OCI-LY1 (cell line): ENCODE measurements around the gene PIP4K2A.

Experiments
- EZH2 ChIP-seq: fragments of 200-600 bp; sonication (generic), shearing (Covaris generic); IDR thresholded peaks from 2 replicates; pipeline ENCODE4 v1.8.0; 2017; ENCODE audit warnings: borderline replicate concordance, mixed run types, mild to moderate bottlenecking, antibody characterized with exemption, low read length, moderate library complexity, mixed read lengths
- TF ChIP-seq, protein P1 (sequence below): fragments of 200-600 bp; sonication (generic), shearing (Covaris generic); IDR thresholded peaks from 2 replicates; pipeline ENCODE4 v1.5.1; 2017; ENCODE audit warnings: mild to moderate bottlenecking, antibody characterized with exemption, low read length, moderate library complexity, mixed read lengths

DNA sequence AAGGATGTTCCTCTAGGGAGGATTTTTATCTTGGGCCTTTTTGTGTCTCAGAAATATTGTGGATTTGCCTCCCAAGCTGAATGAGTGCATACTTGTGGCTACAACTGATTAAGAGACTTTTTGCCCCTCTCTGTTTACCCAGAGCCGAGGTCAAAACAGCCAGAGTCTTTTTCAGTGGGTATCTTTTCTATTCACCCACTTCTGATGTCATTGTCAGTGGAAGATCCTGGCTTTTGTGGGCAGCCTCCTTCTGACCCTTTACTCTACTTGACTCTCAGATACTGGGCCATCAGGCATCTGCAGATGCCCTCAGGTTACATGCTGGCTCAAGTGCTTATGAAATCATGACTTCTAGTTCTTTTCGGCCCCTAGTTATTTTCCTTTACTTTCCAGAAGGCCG is 19.6 kb upstream of the PIP4K2A start:
- TF ChIP-seq, protein P1, sequence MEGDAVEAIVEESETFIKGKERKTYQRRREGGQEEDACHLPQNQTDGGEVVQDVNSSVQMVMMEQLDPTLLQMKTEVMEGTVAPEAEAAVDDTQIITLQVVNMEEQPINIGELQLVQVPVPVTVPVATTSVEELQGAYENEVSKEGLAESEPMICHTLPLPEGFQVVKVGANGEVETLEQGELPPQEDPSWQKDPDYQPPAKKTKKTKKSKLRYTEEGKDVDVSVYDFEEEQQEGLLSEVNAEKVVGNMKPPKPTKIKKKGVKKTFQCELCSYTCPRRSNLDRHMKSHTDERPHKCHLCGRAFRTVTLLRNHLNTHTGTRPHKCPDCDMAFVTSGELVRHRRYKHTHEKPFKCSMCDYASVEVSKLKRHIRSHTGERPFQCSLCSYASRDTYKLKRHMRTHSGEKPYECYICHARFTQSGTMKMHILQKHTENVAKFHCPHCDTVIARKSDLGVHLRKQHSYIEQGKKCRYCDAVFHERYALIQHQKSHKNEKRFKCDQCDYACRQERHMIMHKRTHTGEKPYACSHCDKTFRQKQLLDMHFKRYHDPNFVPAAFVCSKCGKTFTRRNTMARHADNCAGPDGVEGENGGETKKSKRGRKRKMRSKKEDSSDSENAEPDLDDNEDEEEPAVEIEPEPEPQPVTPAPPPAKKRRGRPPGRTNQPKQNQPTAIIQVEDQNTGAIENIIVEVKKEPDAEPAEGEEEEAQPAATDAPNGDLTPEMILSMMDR, result no peak
- TF ChIP-seq EZH2, result no peak
